HEK293 (cell line): ENCODE results near the gene AFF3.

Source experiments
- KLF7 ChIP-seq: fragments of 450-650 bp; formaldehyde crosslinking; IDR thresholded peaks from 2 replicates; pipeline ENCODE4 v1.5.1; 2016; ENCODE audit warnings: missing biosample characterization, missing genetic modification characterization, borderline replicate concordance
- YY1 ChIP-seq: fragments of 450-650 bp; formaldehyde crosslinking; IDR thresholded peaks from 2 replicates; pipeline ENCODE4 v1.5.1; 2018; ENCODE audit warnings: missing biosample characterization, missing genetic modification characterization
- ZNF211 ChIP-seq: fragments of 450-650 bp; formaldehyde crosslinking; IDR thresholded peaks from 2 replicates; pipeline ENCODE4 v1.5.1; 2016; ENCODE audit warnings: low read depth, missing biosample characterization, missing genetic modification characterization
- ZNF416 ChIP-seq: fragments of 450-650 bp; formaldehyde crosslinking; IDR thresholded peaks from 2 replicates; pipeline ENCODE4 v1.5.1; 2016; ENCODE audit warnings: missing biosample characterization, missing genetic modification characterization
- TF ChIP-seq, protein P1 (sequence below): fragments of 450-650 bp; formaldehyde crosslinking; IDR thresholded peaks from 2 replicates; pipeline ENCODE4 v1.5.1; 2016; ENCODE audit warnings: missing biosample characterization, missing genetic modification characterization
- TF ChIP-seq, protein P2 (sequence below): fragments of 450-650 bp; formaldehyde crosslinking; IDR thresholded peaks from 2 replicates; pipeline ENCODE4 v1.5.1; 2016; ENCODE audit warnings: missing biosample characterization, missing genetic modification characterization
- TF ChIP-seq, protein P3 (sequence below): fragments of 450-650 bp; formaldehyde crosslinking; optimal IDR thresholded peaks from 2 replicates; pipeline ENCODE3; 2016; ENCODE audit warnings: missing biosample characterization, mild to moderate bottlenecking, missing genetic modification characterization
- TF ChIP-seq, protein P4 (sequence below): fragments of 450-650 bp; formaldehyde crosslinking; IDR thresholded peaks from 2 replicates; pipeline ENCODE4 v1.5.1; 2016; ENCODE audit warnings: missing biosample characterization, missing genetic modification characterization

DNA sequence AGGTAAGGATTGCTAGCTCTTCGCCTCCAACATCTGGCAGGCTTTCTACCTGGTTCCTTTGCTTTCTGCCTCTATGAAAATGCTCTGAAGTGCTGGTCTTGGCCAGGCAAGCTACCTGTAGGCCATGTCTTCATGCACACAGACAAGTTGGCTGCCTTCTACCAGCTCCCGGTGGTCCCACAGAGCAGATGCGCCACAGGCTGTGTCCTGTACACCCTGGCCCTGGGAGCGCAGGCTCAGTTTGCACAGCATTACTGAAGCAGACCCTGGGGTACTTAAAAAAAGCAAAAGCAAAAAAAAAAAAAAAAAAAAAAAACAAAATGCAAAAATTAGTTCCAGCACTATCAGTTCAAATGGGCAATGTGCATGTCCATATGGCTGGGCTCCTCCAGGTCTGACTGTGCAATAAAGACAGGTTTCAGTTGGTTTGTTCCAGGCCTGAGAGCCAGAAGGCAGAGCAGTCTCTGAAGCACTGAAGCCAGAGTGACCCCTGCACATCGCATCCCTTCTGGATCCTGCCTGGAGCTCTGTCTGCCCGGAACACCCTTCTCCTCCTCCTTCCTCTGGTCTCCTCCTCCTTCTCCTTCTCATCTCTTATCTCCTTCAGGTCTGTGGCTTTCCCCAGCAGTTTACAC lies 364.6 kb downstream of the AFF3 start:
- TF ChIP-seq, protein P1, sequence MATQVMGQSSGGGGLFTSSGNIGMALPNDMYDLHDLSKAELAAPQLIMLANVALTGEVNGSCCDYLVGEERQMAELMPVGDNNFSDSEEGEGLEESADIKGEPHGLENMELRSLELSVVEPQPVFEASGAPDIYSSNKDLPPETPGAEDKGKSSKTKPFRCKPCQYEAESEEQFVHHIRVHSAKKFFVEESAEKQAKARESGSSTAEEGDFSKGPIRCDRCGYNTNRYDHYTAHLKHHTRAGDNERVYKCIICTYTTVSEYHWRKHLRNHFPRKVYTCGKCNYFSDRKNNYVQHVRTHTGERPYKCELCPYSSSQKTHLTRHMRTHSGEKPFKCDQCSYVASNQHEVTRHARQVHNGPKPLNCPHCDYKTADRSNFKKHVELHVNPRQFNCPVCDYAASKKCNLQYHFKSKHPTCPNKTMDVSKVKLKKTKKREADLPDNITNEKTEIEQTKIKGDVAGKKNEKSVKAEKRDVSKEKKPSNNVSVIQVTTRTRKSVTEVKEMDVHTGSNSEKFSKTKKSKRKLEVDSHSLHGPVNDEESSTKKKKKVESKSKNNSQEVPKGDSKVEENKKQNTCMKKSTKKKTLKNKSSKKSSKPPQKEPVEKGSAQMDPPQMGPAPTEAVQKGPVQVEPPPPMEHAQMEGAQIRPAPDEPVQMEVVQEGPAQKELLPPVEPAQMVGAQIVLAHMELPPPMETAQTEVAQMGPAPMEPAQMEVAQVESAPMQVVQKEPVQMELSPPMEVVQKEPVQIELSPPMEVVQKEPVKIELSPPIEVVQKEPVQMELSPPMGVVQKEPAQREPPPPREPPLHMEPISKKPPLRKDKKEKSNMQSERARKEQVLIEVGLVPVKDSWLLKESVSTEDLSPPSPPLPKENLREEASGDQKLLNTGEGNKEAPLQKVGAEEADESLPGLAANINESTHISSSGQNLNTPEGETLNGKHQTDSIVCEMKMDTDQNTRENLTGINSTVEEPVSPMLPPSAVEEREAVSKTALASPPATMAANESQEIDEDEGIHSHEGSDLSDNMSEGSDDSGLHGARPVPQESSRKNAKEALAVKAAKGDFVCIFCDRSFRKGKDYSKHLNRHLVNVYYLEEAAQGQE (tag by site-specific recombination): no peak
- TF ChIP-seq, protein P2, sequence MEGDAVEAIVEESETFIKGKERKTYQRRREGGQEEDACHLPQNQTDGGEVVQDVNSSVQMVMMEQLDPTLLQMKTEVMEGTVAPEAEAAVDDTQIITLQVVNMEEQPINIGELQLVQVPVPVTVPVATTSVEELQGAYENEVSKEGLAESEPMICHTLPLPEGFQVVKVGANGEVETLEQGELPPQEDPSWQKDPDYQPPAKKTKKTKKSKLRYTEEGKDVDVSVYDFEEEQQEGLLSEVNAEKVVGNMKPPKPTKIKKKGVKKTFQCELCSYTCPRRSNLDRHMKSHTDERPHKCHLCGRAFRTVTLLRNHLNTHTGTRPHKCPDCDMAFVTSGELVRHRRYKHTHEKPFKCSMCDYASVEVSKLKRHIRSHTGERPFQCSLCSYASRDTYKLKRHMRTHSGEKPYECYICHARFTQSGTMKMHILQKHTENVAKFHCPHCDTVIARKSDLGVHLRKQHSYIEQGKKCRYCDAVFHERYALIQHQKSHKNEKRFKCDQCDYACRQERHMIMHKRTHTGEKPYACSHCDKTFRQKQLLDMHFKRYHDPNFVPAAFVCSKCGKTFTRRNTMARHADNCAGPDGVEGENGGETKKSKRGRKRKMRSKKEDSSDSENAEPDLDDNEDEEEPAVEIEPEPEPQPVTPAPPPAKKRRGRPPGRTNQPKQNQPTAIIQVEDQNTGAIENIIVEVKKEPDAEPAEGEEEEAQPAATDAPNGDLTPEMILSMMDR: no peak
- TF ChIP-seq ZNF416 (tag by site-specific recombination) (no peak), KLF7 (tag by site-specific recombination) (no peak), YY1 (tag by site-specific recombination) (no peak), ZNF211 (tag by site-specific recombination) (no peak)
- TF ChIP-seq, protein P3, sequence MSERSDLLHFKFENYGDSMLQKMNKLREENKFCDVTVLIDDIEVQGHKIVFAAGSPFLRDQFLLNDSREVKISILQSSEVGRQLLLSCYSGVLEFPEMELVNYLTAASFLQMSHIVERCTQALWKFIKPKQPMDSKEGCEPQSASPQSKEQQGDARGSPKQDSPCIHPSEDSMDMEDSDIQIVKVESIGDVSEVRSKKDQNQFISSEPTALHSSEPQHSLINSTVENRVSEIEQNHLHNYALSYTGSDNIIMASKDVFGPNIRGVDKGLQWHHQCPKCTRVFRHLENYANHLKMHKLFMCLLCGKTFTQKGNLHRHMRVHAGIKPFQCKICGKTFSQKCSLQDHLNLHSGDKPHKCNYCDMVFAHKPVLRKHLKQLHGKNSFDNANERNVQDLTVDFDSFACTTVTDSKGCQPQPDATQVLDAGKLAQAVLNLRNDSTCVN (tag by site-specific recombination): no peak
- TF ChIP-seq, protein P4, sequence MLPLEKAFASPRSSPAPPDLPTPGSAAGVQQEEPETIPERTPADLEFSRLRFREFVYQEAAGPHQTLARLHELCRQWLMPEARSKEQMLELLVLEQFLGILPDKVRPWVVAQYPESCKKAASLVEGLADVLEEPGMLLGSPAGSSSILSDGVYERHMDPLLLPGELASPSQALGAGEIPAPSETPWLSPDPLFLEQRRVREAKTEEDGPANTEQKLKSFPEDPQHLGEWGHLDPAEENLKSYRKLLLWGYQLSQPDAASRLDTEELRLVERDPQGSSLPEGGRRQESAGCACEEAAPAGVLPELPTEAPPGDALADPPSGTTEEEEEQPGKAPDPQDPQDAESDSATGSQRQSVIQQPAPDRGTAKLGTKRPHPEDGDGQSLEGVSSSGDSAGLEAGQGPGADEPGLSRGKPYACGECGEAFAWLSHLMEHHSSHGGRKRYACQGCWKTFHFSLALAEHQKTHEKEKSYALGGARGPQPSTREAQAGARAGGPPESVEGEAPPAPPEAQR (tag by site-specific recombination): no peak
